Activated T-helper 1 cell treated with anti-CD3 and anti-CD28 coated beads, Interleukin-12 subunit alpha, Interleukin-12 subunit beta, Interleukin-2, Interleukin-4 antibody, amounts not matched to agents 30 ng/mL and 10 ng/mL and 1 ng/mL, durations not matched to agents 14 hours and 24 hours and 36 hours (primary cell): ENCODE data around the gene B4GALT3. TPM values are rescaled to one million over a fixed set of nuclear protein-coding genes. Genes with fewer than 3 reads are reported as not detected.

Experiments
- DNase-seq: peaks from one replicate; pipeline ENCODE4 v3.0.0; 2021; ENCODE audit warnings: low spot score
- H3K27ac Mint-ChIP-seq: one replicate; pipeline ENCODE4 v1.8.0; 2021; ENCODE audit warnings: mild to moderate bottlenecking, mixed read lengths
- H3K27me3 Mint-ChIP-seq: one replicate; pipeline ENCODE4 v1.8.0; 2022; ENCODE audit warnings: mild to moderate bottlenecking, moderate library complexity, mixed read lengths; ENCODE audit not compliant: insufficient read depth
- H3K36me3 Mint-ChIP-seq: one replicate; pipeline ENCODE4 v1.8.0; 2021; ENCODE audit warnings: low read depth, mixed read lengths
- H3K4me1 Mint-ChIP-seq: one replicate; pipeline ENCODE4 v1.8.0; 2021; ENCODE audit warnings: low read depth, mixed read lengths
- H3K4me3 Mint-ChIP-seq: one replicate; pipeline ENCODE4 v1.8.0; 2021; ENCODE audit warnings: mild to moderate bottlenecking, moderate library complexity, mixed read lengths
- H3K9me3 Mint-ChIP-seq: one replicate; pipeline ENCODE4 v1.8.0; 2021; ENCODE audit warnings: mixed read lengths
- intact Hi-C: fragments of 100-400 bp; cut with micrococcal nuclease; formaldehyde crosslinking; loops from one replicate; pipeline ENCODE4 v1.15.1; 2024
- total RNA-seq: library from RNA; stranded (reverse); gene quantifications from 2 replicates; pipeline ENCODE4 v1.2.3, GENCODE V29; 2022

Gene B4GALT3
- total RNA-seq, 1 donor from 2014 or later = 68.2 TPM

- peaks cover 39% of the 10 kb centered on the region for H3K36me3 Mint-ChIP-seq
These were observed 4.4 kb downstream of the B4GALT3 start for GRCh38 chr1:161172776-161173376.

GRCh38 chr1:161172349-161172748 is 5.0 kb downstream of the B4GALT3 start:
- Mint-ChIP-seq H3K4me3 (no peak overlapping the region), H3K9me3 (no peaks in the 10 kb centered on the region), H3K27me3 (no peaks in the 10 kb centered on the region), H3K27ac (peak overlapping the region; percentile 2), H3K4me1 (peaks cover 46% of the 10 kb centered on the region), H3K36me3 (peaks cover 39% of the 10 kb centered on the region)
- DNase-seq = no peak
- intact Hi-C loops = no loop called here

More at GRCh38 chr1:161172776-161173376, 4.4 kb downstream of the B4GALT3 start:
- Mint-ChIP-seq H3K9me3 (no peaks in the 10 kb centered on the region), H3K4me3 (no peak overlapping the region), H3K27ac (peak overlapping the region; percentile 2), H3K4me1 (peaks cover 49% of the 10 kb centered on the region), H3K27me3 (no peaks in the 10 kb centered on the region)
- DNase-seq = no peak
- intact Hi-C loops = no loop called here

GRCh38 chr1:161171696-161172095 is 5.6 kb downstream of the B4GALT3 start:
- H3K4me3 Mint-ChIP-seq = no peak overlapping the region
- intact Hi-C loops = no loop called here
- no peaks in the 10 kb centered on the region for H3K9me3 Mint-ChIP-seq
- no peak for DNase-seq
- H3K4me1 Mint-ChIP-seq = peaks cover 48% of the 10 kb centered on the region
- peaks cover 37% of the 10 kb centered on the region for H3K36me3 Mint-ChIP-seq
- H3K27ac Mint-ChIP-seq = no peak overlapping the region
- no peaks in the 10 kb centered on the region for H3K27me3 Mint-ChIP-seq

GRCh38 chr1:161171191-161171590 is 6.1 kb downstream of the B4GALT3 start:
- DNase-seq = no peak
- Mint-ChIP-seq H3K4me3 (no peak overlapping the region), H3K36me3 (peaks cover 37% of the 10 kb centered on the region), H3K27me3 (no peaks in the 10 kb centered on the region), H3K4me1 (peaks cover 43% of the 10 kb centered on the region), H3K9me3 (no peaks in the 10 kb centered on the region), H3K27ac (no peak overlapping the region)
- intact Hi-C loops = no loop called here

GRCh38 chr1:161168906-161169305 is 8.4 kb downstream of the B4GALT3 start:
- Mint-ChIP-seq H3K9me3 (no peaks in the 10 kb centered on the region), H3K4me3 (peak overlapping the region; percentile 15), H3K27ac (no peak overlapping the region), H3K4me1 (peaks cover 45% of the 10 kb centered on the region), H3K36me3 (peaks cover 32% of the 10 kb centered on the region), H3K27me3 (no peaks in the 10 kb centered on the region)
- intact Hi-C loops = no loop called here
- DNase-seq = no peak

GRCh38 chr1:161166669-161167548 is 10.4 kb downstream of the B4GALT3 start:
- peaks cover 29% of the 10 kb centered on the region for H3K36me3 Mint-ChIP-seq
- intact Hi-C loops = loop anchor here (1.0 to 2.0 kb wide), 6 partner anchors 10 to 121 kb away; partner anchors contain the start of genes B4GALT3 and DEDD
- peaks cover 60% of the 10 kb centered on the region for H3K4me1 Mint-ChIP-seq
- peak overlapping the region; percentile 87 for H3K4me3 Mint-ChIP-seq
- no peaks in the 10 kb centered on the region for H3K27me3 Mint-ChIP-seq
- no peak for DNase-seq
- H3K9me3 Mint-ChIP-seq = no peaks in the 10 kb centered on the region
- peak overlapping the region; percentile 99 for H3K27ac Mint-ChIP-seq

- intact Hi-C loops = loop anchor here (1.0 to 2.0 kb wide), 6 partner anchors 11 to 120 kb away; partner anchors contain the start of genes B4GALT3 and DEDD
These were observed 11.3 kb downstream of the B4GALT3 start, which contains the start of gene PPOX for GRCh38 chr1:161165742-161166668. PPOX (plus strand) TSS chr1:161166426; CDS start chr1:161166848, 422 bp downstream.

GRCh38 chr1:161164901-161165610 is 12.3 kb downstream of the B4GALT3 start:
- Mint-ChIP-seq H3K36me3 (peaks cover 28% of the 10 kb centered on the region), H3K27ac (peak overlapping the region; percentile 86), H3K27me3 (no peaks in the 10 kb centered on the region), H3K4me3 (peak overlapping the region; percentile 45), H3K9me3 (no peaks in the 10 kb centered on the region), H3K4me1 (peaks cover 63% of the 10 kb centered on the region)
- no peak for DNase-seq
- intact Hi-C loops = no loop called here

More at GRCh38 chr1:161165742-161166668, 11.3 kb downstream of the B4GALT3 start, which contains the start of gene PPOX:
- Mint-ChIP-seq H3K9me3 (no peaks in the 10 kb centered on the region), H3K4me1 (peaks cover 61% of the 10 kb centered on the region), H3K27me3 (no peaks in the 10 kb centered on the region), H3K36me3 (peaks cover 30% of the 10 kb centered on the region), H3K27ac (peak within 1 kb of the TSS; percentile 99), H3K4me3 (peak within 1 kb of the TSS; percentile 87)
- DNase-seq = peak; percentile 95

- no peak for DNase-seq
- no peaks in the 10 kb centered on the region for H3K9me3 Mint-ChIP-seq
- intact Hi-C loops = no loop called here
- H3K4me3 Mint-ChIP-seq = peak overlapping the region; percentile 12
- peaks cover 71% of the 10 kb centered on the region for H3K4me1 Mint-ChIP-seq
- no peaks in the 10 kb centered on the region for H3K27me3 Mint-ChIP-seq
- peak overlapping the region; percentile 78 for H3K27ac Mint-ChIP-seq
- H3K36me3 Mint-ChIP-seq = peaks cover 31% of the 10 kb centered on the region
These were observed 13.5 kb downstream of the B4GALT3 start for GRCh38 chr1:161163793-161164192.

- H3K27me3 Mint-ChIP-seq = no peaks in the 10 kb centered on the region
- no peak for DNase-seq
- no peaks in the 10 kb centered on the region for H3K9me3 Mint-ChIP-seq
- peaks cover 39% of the 10 kb centered on the region for H3K36me3 Mint-ChIP-seq
- intact Hi-C loops = no loop called here
- peaks cover 72% of the 10 kb centered on the region for H3K4me1 Mint-ChIP-seq
- peak overlapping the region; percentile 18 for H3K27ac Mint-ChIP-seq
- H3K4me3 Mint-ChIP-seq = no peak overlapping the region
These were observed 14.5 kb downstream of the B4GALT3 start for GRCh38 chr1:161162806-161163205.

GRCh38 chr1:161162052-161162451 is 15.3 kb downstream of the B4GALT3 start:
- peaks cover 68% of the 10 kb centered on the region for H3K4me1 Mint-ChIP-seq
- intact Hi-C loops = no loop called here
- no peaks in the 10 kb centered on the region for H3K9me3 Mint-ChIP-seq
- H3K27ac Mint-ChIP-seq = peak overlapping the region; percentile 13
- peaks cover 45% of the 10 kb centered on the region for H3K36me3 Mint-ChIP-seq
- DNase-seq = no peak
- no peaks in the 10 kb centered on the region for H3K27me3 Mint-ChIP-seq
- H3K4me3 Mint-ChIP-seq = peak overlapping the region; percentile 52

GRCh38 chr1:161161652-161162051 is 15.7 kb downstream of the B4GALT3 start:
- Mint-ChIP-seq H3K4me3 (peak overlapping the region; percentile 52), H3K27me3 (no peaks in the 10 kb centered on the region), H3K4me1 (peaks cover 64% of the 10 kb centered on the region), H3K27ac (peak overlapping the region; percentile 13), H3K9me3 (no peaks in the 10 kb centered on the region), H3K36me3 (peaks cover 49% of the 10 kb centered on the region)
- no peak for DNase-seq
- intact Hi-C loops = loop anchor here (2.0 kb wide), 1 partner anchor 15 kb away; the partner anchor contains the start of gene B4GALT3
